ES-I3 (cell line): Measurements from ENCODE around the gene DOCK8.

Source experiments
- H3K36me3 ChIP-seq: 2 replicates; pipeline ENCODE4 v1.6.1; 2013; ENCODE audit warnings: mild to moderate bottlenecking, low read length, control low read depth, moderate library complexity; ENCODE audit not compliant: insufficient read depth
- H3K4me1 ChIP-seq: 2 replicates; pipeline ENCODE4 v1.6.1; 2013; ENCODE audit warnings: mild to moderate bottlenecking, control low read depth, low read length; ENCODE audit not compliant: insufficient read depth
- H3K9ac ChIP-seq: 2 replicates; pipeline ENCODE4 v1.6.1; 2013; ENCODE audit warnings: low read depth, mild to moderate bottlenecking, low read length, moderate library complexity
- H3K9me3 ChIP-seq: 2 replicates; pipeline ENCODE4 v1.6.1; 2013; ENCODE audit warnings: mild to moderate bottlenecking, low read length, moderate library complexity; ENCODE audit not compliant: control insufficient read depth, insufficient read depth

The DOCK8 gene

DNA sequence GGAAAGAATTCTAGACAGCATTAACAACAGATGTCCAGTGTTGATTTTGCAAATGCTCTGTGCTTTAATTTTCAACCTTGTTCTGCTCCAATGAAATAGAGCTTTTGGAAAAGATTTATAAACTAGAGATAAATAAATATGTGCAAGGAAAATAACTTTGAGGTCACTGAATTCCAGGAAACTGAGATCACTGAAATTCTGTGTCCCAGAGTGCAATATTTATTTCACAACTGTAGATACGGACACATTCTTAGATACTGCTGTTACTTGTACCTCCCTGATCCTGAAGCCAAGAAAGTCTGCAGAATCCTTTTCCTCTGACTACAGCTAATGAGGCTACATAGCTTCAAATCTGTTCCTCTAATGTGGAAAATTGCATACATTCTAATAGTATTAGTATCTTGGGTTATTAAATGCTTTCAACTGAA, 222.9 kb downstream of the DOCK8 start:
- Histone ChIP-seq H3K4me1 (no peaks in the 10 kb centered on the region), H3K36me3 (no peaks in the 10 kb centered on the region), H3K9ac (no peak overlapping the region), H3K9me3 (no peaks in the 10 kb centered on the region)

DNA sequence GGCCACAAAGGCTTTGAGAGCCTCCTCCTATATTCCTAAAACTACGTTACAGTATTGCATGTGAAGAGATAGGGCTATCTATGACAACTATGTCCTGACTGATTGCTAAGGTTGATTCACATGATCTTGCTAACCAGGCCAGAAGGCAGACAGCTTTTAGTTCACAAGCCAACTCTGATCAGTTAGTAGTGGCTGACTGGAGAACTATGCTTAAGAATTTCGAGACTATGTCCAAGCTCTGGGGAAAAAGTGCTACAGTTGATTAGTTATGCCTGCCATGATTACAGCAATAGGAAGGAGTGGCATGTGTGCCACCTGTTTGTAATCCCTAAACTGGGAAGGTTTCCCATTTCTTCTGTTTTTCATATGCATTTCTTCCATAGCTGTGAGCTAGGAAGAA, 223.4 kb downstream of the DOCK8 start:
- Histone ChIP-seq H3K4me1 (no peaks in the 10 kb centered on the region), H3K9ac (no peak overlapping the region), H3K9me3 (no peaks in the 10 kb centered on the region), H3K36me3 (no peaks in the 10 kb centered on the region)

DNA sequence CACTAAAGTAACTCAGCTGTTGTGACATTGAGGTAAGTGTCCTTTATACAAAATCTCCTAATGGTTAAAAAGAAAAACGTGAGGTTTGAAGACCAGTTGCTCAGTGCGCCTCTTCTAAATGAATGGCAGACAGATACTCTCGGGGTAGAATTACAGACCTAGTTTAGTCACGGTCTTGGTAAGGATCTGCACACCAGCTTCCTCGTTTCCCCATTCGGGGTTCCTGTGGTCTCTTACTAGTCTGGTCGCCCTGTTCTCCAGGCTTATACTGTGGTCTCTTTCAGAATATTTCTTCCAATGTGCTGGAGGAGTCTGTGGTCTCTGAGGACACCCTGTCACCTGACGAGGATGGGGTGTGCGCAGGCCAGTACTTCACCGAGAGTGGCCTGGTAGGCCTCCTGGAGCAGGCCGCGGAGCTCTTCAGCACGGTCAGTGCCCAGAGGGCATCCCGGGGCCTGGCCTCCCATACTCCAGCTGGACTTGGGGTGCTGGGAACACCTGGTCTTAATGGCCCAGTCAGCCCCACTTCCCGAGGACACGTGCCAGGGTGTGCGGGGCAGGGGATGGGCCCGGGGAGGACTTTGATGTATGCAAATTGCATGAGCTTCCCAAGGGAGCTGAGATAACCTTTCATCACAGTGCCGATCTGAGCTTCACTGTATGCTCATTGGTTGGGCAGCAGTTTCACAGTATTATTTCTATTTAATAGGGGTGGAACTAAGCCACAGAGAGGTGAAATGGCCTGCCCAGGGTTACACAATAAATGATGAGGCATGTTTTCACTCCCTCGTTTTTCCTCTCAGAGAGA, 224.5 kb downstream of the DOCK8 start:
- H3K4me1 ChIP-seq, result no peaks in the 10 kb centered on the region
- H3K9ac ChIP-seq, result no peak overlapping the region
- no peaks in the 10 kb centered on the region for H3K36me3 ChIP-seq
- peaks cover 2% of the 10 kb centered on the region; the same call in 1 of the 2 replicates for H3K9me3 ChIP-seq

GRCh38 chr9:441126-441525, 226.5 kb downstream of the DOCK8 start:
- H3K4me1 ChIP-seq, result peaks cover 6% of the 10 kb centered on the region; the same call in 1 of the 2 replicates
- H3K36me3 ChIP-seq, result no peaks in the 10 kb centered on the region
- H3K9ac ChIP-seq, result no peak overlapping the region
- peaks cover 2% of the 10 kb centered on the region; the same call in 1 of the 2 replicates for H3K9me3 ChIP-seq

GRCh38 chr9:444528-444927, 229.9 kb downstream of the DOCK8 start:
- Histone ChIP-seq H3K9me3 (peaks cover 2% of the 10 kb centered on the region; the same call in 1 of the 2 replicates), H3K4me1 (peaks cover 6% of the 10 kb centered on the region; the same call in 1 of the 2 replicates), H3K36me3 (no peaks in the 10 kb centered on the region), H3K9ac (no peak overlapping the region)

DNA sequence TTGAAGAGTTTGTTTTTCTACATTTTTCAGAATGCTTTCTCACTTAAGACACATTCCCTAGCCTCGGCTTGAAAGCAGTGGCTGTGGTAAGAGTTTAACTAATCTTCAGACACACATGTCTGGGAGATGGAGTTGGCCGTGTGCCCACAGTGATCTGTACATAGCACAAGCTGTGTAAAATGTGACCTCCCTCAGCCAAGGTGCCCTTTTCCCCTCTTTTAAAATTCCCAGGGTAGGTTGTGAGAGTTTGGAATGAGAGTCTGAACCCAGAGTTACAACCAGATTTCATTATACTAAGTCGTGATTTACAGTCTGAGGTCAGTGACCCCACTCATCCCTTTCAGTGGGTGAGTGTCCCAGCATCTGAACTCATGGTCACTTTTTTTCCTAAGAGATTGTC, 230.4 kb downstream of the DOCK8 start:
- peaks cover 2% of the 10 kb centered on the region; the same call in 1 of the 2 replicates for H3K9me3 ChIP-seq
- peaks cover 6% of the 10 kb centered on the region; the same call in 1 of the 2 replicates for H3K4me1 ChIP-seq
- H3K36me3 ChIP-seq, result no peaks in the 10 kb centered on the region
- no peak overlapping the region for H3K9ac ChIP-seq

DNA sequence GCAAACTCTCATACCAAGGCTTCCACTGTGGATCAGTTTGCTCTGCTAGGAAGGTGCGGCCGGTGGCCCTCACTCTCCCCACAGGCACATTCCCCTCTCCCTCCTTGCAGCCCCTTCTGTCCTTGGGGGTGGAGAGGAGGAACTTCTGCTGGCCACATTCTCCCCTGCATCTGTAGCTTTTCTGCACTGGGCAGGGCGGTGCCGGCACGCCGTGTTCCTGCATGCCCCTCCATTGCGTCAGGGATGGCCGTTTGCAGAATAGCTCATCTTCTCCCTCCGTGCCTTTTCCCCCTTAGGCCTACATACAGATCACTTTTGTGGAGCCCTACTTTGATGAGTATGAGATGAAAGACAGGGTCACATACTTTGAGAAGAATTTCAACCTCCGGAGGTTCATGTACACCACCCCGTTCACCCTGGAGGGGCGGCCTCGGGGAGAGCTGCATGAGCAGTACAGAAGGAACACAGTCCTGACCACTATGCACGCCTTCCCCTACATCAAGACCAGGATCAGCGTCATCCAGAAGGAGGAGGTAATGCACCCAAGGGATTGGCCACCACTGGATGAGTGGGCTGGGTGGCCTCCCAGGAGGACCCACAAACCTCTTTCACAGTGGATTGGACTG, 231.5 kb downstream of the DOCK8 start:
- H3K4me1 ChIP-seq, result peaks cover 6% of the 10 kb centered on the region; the same call in 1 of the 2 replicates
- no peaks in the 10 kb centered on the region for H3K36me3 ChIP-seq
- no peak overlapping the region for H3K9ac ChIP-seq
- peaks cover 2% of the 10 kb centered on the region; the same call in 1 of the 2 replicates for H3K9me3 ChIP-seq

DNA sequence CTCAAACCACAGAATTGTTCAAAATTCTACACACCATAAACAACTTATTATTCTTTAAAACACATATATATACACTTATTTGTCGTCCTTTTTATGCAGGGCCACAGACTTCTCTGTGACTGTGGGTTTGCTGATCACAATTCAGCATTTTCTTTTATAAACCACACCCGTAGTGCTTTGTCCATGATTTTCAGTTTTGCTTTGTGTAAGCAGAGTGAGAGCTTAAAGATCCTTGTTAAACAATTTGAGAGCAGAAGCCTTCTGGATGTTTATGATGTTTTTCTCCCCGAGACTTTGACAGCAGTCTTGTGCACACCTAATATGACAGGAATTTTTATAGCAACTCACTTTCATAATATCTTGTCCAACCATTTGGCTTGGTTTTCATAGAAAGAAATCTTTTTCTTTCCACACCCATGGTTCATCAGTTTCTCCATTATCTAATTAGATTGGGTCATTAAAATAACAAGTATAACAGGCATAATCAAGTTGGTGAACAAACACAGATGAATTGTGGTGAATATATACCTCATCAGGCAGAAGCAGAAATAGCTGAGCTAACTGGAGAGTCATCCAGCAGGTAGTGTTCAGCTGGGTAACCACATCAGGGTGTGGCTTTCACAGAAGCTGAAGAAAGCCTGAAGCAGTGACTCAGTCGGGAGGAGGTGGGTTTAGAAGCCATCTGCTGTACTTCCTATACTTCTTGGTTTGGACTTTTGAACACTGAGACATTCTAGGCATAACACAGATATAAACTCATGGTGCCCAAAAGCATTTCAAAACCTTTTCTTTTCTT, 232.8 kb downstream of the DOCK8 start:
- Histone ChIP-seq H3K4me1 (peaks cover 6% of the 10 kb centered on the region; the same call in 1 of the 2 replicates), H3K9me3 (peaks cover 2% of the 10 kb centered on the region; the same call in 1 of the 2 replicates), H3K9ac (no peak overlapping the region), H3K36me3 (no peaks in the 10 kb centered on the region)

DNA sequence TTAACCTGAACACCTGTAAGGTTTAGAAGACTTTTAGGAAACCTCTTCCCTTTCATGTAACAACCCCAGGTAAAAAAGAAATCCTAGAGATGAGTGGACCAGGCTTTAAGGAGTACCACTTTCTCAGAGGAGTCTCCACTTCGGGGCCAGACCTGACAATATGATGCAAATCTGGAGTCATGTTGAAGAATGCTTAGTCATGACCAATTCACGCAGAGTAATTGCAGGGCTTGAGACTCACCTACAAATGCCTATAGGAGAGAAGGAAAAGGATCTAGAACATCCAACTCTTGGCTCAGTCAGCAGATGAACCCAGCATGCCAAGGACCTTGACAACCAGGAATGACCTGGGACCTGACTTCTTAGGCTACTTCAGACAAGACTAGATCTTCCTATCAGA, 235.4 kb downstream of the DOCK8 start:
- H3K4me1 ChIP-seq, result peaks cover 2% of the 10 kb centered on the region; the same call in 1 of the 2 replicates
- no peaks in the 10 kb centered on the region for H3K9me3 ChIP-seq
- no peaks in the 10 kb centered on the region for H3K36me3 ChIP-seq
- no peak overlapping the region for H3K9ac ChIP-seq

- H3K4me1 ChIP-seq, result no peaks in the 10 kb centered on the region
- no peaks in the 10 kb centered on the region for H3K36me3 ChIP-seq
- H3K9me3 ChIP-seq, result no peaks in the 10 kb centered on the region
- no peak overlapping the region for H3K9ac ChIP-seq
These were observed 235.9 kb downstream of the DOCK8 start for GRCh38 chr9:450561-450960.

DNA sequence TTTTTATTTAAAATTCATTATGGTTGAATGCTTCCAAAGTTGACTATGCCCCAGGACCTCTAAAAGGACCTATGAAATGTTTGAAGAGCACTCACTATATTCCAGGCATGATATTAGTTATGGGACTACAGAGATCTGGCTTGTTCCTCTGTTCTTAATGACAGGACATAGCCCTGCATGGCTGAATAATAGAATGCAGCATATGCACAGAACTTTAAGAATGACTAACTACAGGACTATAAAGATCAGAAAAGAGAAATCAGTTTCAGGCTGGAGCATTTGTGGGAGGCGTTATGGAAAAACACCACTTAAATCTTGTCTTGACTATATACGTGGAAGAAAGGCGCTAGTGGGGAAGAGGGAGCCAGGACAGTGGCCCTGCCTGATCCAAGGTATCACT, 239.2 kb downstream of the DOCK8 start:
- Histone ChIP-seq H3K4me1 (no peaks in the 10 kb centered on the region), H3K36me3 (no peaks in the 10 kb centered on the region), H3K9ac (no peak overlapping the region), H3K9me3 (no peaks in the 10 kb centered on the region)

DNA sequence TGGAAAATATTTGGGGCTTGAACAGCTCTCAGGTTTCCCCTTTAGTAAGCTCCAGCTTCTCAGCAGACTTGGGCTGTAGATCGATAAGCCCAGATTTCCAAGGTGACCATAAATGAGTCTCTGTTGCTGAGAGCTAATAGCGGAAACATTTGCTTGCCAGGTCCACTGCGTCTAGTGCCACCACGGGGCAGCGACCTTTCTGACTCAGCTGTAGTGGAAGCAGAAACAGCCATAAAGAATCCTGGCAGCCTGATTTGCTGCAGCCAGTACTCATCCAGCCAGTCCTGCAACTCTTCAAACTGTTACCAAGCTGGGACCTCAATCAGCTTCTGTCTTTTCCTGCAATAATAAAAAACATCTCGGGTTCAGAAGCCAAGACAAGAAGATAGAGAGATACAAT, 241.7 kb downstream of the DOCK8 start:
- Histone ChIP-seq H3K36me3 (no peaks in the 10 kb centered on the region), H3K4me1 (no peaks in the 10 kb centered on the region), H3K9ac (no peak overlapping the region), H3K9me3 (no peaks in the 10 kb centered on the region)

DNA sequence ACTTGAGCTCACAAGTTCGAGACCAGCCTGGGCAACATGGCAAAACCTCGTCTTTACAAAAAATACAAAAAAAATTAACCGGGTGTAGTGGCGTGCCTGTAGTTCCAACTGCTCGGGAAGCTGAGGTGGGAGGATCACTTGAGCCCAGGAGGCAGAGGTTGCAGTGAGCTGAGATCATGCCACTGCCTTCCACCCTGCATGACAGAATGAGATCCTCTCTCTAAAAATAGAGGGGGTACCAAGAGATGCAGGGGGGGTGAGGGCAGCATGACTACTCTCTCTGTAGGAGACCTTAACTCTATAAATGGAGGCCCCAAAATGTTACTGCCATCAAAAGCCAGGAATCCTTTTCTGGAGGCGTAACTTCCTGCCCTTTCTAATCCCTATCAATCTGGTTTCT, 243.9 kb downstream of the DOCK8 start:
- H3K9ac ChIP-seq, result no peak overlapping the region
- H3K36me3 ChIP-seq, result no peaks in the 10 kb centered on the region
- H3K9me3 ChIP-seq, result no peaks in the 10 kb centered on the region
- H3K4me1 ChIP-seq, result no peaks in the 10 kb centered on the region
